ENCODE data around the gene KIRREL2. TPM values are rescaled to one million over a fixed set of nuclear protein-coding genes. Genes with fewer than 3 reads are reported as not detected.
"Not testable (repeated sequence)": the region's sequence is repeated elsewhere in the genome, so short reads cannot be mapped to it uniquely, and the experiment has no call there.

Gene KIRREL2
- total RNA-seq, 1 experiment from 2014 or later = not detected

- no peaks in the 10 kb centered on the region for H3K9me3 Mint-ChIP-seq (ENCODE audit: unreplicated experiment)
These were observed 25.7 kb upstream of the KIRREL2 start for GRCh38 chr19:35830986-35831385.

GRCh38 chr19:35832054-35832453 is 24.7 kb upstream of the KIRREL2 start:
- TF ChIP-seq CTCF (IDR thresholded peaks at IDR 0.05; ENCODE audit: unreplicated experiment) = no peak
- H3K4me3 Mint-ChIP-seq (ENCODE audit: unreplicated experiment) = no peak overlapping the region
- peaks cover 69% of the 10 kb centered on the region for H3K27me3 Mint-ChIP-seq (ENCODE audit: insufficient read depth, unreplicated experiment)
- no peak for DNase-seq (ENCODE audit: unreplicated experiment)
- POLR2A ChIA-PET = no interaction called here
- CTCF ChIA-PET = no interaction called here
- H3K9me3 Mint-ChIP-seq (ENCODE audit: unreplicated experiment) = no peaks in the 10 kb centered on the region
- H3K4me1 Mint-ChIP-seq (ENCODE audit: insufficient read depth, unreplicated experiment) = no peaks in the 10 kb centered on the region
- intact Hi-C loops (cut with micrococcal nuclease) = no loop called here
- BruUV-seq (replicated peaks) = no TSS peak
- H3K27ac Mint-ChIP-seq (ENCODE audit: low read depth, unreplicated experiment) = no peak overlapping the region
- no peaks in the 10 kb centered on the region for H3K36me3 Mint-ChIP-seq (ENCODE audit: insufficient read depth, unreplicated experiment)

More at GRCh38 chr19:35830986-35831385, 25.7 kb upstream of the KIRREL2 start:
- ChIA-PET POLR2A (no interaction called here), CTCF (interaction anchor here (0.7 kb wide), 1 partner anchor 11 kb away, joined by 3 read pairs; no protein-coding TSS in a partner anchor)
- intact Hi-C loops (cut with micrococcal nuclease) = no loop called here
- BruUV-seq (replicated peaks) = no TSS peak
- TF ChIP-seq CTCF (IDR thresholded peaks at IDR 0.05; ENCODE audit: unreplicated experiment) = no peak
- Mint-ChIP-seq H3K4me1 (ENCODE audit: insufficient read depth, unreplicated experiment) (no peaks in the 10 kb centered on the region), H3K4me3 (ENCODE audit: unreplicated experiment) (no peak overlapping the region), H3K36me3 (ENCODE audit: insufficient read depth, unreplicated experiment) (no peaks in the 10 kb centered on the region), H3K27ac (ENCODE audit: low read depth, unreplicated experiment) (no peak overlapping the region), H3K27me3 (ENCODE audit: insufficient read depth, unreplicated experiment) (peaks cover 58% of the 10 kb centered on the region)
- DNase-seq (ENCODE audit: unreplicated experiment) = no peak

GRCh38 chr19:35833972-35834371 is 22.7 kb upstream of the KIRREL2 start:
- no TSS peak for BruUV-seq (replicated peaks)
- no peak overlapping the region for H3K4me3 Mint-ChIP-seq (ENCODE audit: unreplicated experiment)
- no peaks in the 10 kb centered on the region for H3K36me3 Mint-ChIP-seq (ENCODE audit: insufficient read depth, unreplicated experiment)
- DNase-seq (ENCODE audit: unreplicated experiment) = no peak
- peaks cover 70% of the 10 kb centered on the region for H3K27me3 Mint-ChIP-seq (ENCODE audit: insufficient read depth, unreplicated experiment)
- no peaks in the 10 kb centered on the region for H3K9me3 Mint-ChIP-seq (ENCODE audit: unreplicated experiment)
- no peak overlapping the region for H3K27ac Mint-ChIP-seq (ENCODE audit: low read depth, unreplicated experiment)
- ChIA-PET CTCF (interaction anchor here (0.6 kb wide), 1 partner anchor 16 kb away, joined by 3 read pairs; no protein-coding TSS in a partner anchor), POLR2A (no interaction called here)
- intact Hi-C loops (cut with micrococcal nuclease) = no loop called here
- no peaks in the 10 kb centered on the region for H3K4me1 Mint-ChIP-seq (ENCODE audit: insufficient read depth, unreplicated experiment)
- no peak for TF ChIP-seq CTCF (IDR thresholded peaks at IDR 0.05; ENCODE audit: unreplicated experiment)

- POLR2A ChIA-PET; H3K36me3 Mint-ChIP-seq (ENCODE audit: insufficient read depth, unreplicated experiment); H3K4me3 Mint-ChIP-seq (ENCODE audit: unreplicated experiment); H3K9me3 Mint-ChIP-seq (ENCODE audit: unreplicated experiment); H3K4me1 Mint-ChIP-seq (ENCODE audit: insufficient read depth, unreplicated experiment); H3K27ac Mint-ChIP-seq (ENCODE audit: low read depth, unreplicated experiment); intact Hi-C loops (cut with micrococcal nuclease); DNase-seq (ENCODE audit: unreplicated experiment); CTCF ChIA-PET; BruUV-seq (replicated peaks): not testable (repeated sequence)
- peaks cover 63% of the 10 kb centered on the region for H3K27me3 Mint-ChIP-seq (ENCODE audit: insufficient read depth, unreplicated experiment)
These were observed 20.6 kb upstream of the KIRREL2 start for GRCh38 chr19:35836096-35836495.

GRCh38 chr19:35841961-35842595 is 14.6 kb upstream of the KIRREL2 start:
- no peak for DNase-seq (ENCODE audit: unreplicated experiment)
- Mint-ChIP-seq H3K4me1 (ENCODE audit: insufficient read depth, unreplicated experiment) (peaks cover 11% of the 10 kb centered on the region), H3K9me3 (ENCODE audit: unreplicated experiment) (peaks cover 11% of the 10 kb centered on the region), H3K4me3 (ENCODE audit: unreplicated experiment) (no peak overlapping the region), H3K36me3 (ENCODE audit: insufficient read depth, unreplicated experiment) (peaks cover 6% of the 10 kb centered on the region), H3K27me3 (ENCODE audit: insufficient read depth, unreplicated experiment) (peaks cover 56% of the 10 kb centered on the region), H3K27ac (ENCODE audit: low read depth, unreplicated experiment) (no peak overlapping the region)
- ChIA-PET CTCF (no interaction called here), POLR2A (no interaction called here)
- intact Hi-C loops (cut with micrococcal nuclease) = no loop called here
- TF ChIP-seq CTCF (IDR thresholded peaks at IDR 0.05; ENCODE audit: unreplicated experiment) = no peak
- no TSS peak for BruUV-seq (replicated peaks)
